Stimulated activated CD8-positive, alpha-beta memory T cell treated with anti-CD3 and anti-CD28 coated beads, Interleukin-7, amount 100 ng/mL, for 4 hours (primary cell): ENCODE measurements around the gene MAPKAP1.

Experiments used
- DNase-seq, 2 donors: peaks; one replicate each; pipeline ENCODE4 v3.0.0-alpha.2; 2020; ENCODE audit warnings: low read depth in 2 of 2

The MAPKAP1 gene

DNA sequence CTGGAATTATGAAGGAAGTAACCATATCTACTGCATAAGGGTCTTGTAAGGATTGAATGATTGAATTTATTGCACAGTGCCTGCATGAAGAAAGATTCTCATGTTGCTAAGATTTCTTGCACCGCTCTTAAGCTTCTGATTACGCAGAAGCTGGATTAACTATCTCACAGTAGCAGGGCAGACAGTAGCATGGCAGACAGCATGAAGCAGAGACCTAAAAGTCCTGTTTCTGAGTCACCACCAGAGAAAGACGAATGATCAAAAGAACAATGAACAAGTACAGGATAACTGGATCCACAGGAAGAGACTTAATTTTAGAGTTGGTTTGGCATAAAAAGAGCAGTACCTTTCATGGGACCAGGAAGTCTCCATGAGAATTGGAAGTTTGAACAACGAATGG lies 142.4 kb downstream of the MAPKAP1 start:
- no peak for DNase-seq

DNA sequence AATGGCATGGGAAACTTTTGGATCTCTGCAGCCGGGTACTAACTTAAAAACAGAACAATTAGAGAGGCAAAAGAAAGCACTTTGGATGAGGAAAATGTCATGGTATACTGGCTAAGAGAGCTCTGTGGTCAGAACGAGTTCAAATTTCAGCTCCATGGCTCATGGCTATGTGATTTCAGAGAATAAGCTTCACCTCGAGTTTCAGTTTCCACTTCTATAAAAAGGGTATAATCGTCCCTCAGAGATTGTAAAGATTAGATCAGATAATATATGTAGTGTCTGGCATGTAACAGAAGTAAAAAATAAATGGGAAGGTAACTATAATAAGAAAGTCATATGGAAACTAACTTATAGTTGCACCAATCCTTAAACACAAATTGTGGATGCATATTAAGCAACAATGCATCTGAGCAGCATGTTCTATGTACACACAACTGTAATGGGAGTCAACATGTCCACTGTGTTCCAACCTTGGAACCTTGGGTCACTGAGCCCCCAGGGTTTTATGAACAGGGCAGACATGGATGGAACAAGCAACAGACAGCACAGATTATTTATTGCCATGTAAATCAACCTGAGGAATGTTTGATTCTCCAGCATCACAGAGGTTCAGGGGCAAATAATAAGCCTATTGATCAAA lies 145.4 kb downstream of the MAPKAP1 start:
- no peak for DNase-seq

DNA sequence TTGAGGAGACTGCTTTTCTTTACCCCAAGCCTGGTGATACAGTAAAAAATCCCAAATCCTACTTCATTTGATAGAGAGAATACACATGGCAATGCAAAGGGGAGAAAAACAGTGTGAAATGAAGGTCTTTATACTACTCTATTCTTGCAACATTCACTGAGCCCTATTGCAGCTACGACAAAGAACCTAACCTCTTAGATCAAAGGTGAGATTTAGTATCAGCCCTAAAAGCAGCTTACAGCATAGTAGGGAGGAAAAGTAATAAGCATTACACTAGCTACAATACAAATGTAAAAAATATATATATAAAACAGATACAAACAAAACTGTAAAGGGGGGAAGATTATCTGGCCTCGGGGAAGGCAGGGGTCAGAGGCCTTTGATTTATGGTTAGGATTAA lies 147.1 kb downstream of the MAPKAP1 start:
- no peak for DNase-seq

DNA sequence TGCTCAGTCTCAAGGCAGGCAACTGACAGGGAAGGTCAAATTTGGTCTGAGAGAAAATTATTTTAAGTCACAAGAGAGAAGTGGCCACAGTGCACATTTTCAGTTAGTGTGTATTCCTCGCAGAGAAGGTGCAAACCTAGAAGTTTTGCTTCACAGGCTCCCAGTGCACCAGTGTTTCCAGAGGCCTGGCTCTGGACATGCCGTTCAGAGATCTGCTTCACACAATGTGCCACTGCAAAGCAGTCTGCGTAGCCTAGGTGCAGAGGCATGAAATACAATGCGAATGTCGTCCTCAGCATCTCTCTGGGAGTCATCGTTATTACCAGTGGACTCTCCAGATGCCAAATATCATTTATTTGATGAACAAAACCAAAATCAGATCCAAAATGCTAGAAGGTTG lies 147.8 kb downstream of the MAPKAP1 start:
- no peak for DNase-seq

DNA sequence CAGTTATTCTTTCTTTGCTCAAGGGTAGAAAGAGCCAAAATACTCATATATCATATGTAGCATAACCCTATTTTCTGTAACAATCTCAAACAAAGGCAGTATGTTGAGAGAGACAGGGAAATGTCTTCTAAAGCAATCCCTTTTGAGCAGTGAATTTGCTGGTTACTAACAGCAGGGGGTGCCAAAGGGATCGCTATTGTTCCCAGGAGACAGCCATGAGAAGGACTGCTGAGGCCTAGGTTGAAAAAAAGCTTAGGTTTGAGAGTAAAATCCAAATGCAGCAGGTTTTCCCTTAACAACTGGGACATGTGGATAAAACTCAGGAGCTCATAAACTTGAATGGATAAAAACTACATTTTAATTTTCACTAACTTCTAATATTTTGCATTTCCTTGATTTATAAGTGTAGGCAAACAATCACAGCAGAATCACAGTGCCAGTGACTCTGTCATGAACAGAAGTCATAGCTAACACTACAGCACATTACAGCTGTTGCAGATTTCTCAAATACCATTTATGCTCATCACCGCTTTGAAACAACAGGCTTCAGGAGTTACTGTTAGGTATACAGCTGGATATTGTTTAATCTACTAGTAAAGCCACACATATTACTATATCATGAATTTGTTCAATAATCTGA lies 148.4 kb downstream of the MAPKAP1 start:
- DNase-seq = peak; percentile 6 to 21

DNA sequence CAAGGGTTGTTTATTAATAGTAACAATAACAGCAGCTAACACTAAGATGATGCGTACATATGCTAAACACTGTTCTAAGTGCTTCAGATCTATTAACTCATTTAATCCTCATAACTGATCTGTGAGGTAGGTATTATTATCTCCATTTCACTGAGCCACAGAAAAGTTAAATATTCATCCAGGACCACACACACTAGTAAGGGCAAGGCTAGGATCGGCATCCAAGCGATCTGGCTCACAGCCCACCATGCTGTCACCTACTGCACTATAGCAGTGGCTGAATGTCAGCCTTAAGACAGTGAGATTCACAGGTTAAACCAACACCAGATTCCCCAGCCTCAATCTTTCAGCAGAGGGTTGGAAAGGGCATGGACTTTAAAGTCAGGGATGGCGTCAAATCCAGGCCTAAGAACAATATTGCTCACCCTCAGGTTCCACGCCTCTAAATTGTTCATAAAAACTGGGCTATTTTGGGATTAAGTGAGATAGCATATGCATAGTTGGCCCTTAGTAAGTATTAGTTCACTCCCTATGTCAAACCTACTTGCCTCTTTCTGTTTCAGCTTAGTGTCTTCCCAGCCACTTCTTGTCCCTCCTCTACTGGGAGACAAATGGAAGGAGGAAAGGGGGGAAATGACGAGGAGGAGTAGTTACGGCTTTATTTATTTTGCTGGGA lies 150.8 kb downstream of the MAPKAP1 start:
- no peak for DNase-seq

DNA sequence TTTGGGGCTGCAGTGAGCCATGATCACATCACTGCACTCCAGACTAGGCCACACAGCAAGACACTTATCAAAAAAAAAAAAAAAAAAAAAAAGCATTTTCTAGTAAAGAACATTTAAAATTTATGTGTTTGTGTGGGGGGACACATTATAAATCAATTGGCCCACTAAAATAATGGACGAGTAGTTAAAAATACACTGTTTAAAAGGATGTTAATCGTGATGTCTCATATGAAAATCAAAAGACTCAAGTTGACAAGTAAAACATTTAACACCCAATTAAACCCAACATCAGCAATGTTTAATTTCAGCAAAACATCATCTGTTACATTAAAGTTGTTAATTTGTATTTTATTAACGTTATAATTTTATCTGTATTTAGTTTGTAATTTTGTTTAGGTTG lies 152.3 kb downstream of the MAPKAP1 start:
- no peak for DNase-seq

DNA sequence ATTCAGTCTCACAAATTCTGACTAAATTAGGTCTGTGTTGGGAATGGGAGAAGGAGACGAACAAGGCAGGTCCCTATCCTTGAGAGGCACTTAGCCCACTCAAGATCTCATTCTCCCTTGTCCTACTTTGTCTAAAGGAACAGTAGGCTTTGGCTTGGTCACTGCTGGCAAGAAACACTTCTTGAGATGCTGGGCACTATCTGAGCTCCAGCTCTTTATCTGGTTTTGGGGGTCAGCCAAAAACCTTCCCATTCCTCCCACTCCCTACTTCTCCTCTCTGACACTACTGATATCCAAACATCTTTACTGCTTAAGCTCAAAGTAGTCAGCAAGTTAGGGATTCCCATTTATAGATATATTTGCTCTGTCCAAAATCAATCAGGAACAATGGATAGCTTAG lies 155.2 kb downstream of the MAPKAP1 start:
- DNase-seq = no peak

DNA sequence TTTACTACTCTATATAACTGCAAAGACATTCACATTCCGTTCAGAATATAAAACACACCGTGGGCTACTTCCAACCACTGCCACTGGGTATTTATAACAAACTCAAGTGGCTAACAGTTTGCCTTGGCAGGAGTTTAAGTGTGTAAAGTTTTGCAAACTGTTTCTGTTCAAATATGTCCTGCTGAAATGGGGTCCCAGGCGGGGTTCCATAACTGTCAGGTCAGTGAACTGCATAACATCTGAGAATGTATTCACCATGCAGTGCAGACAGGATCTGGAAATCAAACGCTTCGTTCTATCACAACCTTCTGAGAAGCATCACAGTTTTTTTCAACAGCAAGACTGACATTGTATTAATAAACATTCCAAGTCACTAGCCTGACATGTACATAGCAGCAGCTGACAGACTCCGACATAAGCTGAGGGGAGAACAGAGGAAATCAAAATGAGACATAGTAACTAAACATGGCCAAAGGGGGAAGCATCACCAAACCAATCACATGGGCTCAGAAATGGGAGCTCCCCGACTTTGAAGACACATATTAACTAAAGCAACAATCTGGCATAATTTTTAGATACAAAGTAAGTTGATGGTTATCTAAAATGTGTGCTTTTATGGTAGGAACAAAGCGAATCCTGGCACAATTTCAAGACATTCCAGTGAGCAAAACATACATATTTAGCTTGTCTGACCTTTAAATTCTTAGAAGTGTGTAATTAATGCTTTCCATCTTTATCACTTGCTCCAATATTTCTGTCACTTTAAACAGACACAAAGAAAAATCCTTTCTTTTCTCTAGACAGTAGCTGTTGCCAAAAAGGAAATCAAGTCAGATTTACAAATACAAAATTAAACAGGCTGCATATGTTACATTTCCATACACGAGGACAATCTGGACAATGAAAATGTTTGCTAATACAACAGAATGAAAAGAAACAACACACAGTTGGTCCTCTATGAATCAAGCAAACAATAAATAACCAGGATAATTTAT lies 156.8 kb downstream of the MAPKAP1 start:
- no peak for DNase-seq

DNA sequence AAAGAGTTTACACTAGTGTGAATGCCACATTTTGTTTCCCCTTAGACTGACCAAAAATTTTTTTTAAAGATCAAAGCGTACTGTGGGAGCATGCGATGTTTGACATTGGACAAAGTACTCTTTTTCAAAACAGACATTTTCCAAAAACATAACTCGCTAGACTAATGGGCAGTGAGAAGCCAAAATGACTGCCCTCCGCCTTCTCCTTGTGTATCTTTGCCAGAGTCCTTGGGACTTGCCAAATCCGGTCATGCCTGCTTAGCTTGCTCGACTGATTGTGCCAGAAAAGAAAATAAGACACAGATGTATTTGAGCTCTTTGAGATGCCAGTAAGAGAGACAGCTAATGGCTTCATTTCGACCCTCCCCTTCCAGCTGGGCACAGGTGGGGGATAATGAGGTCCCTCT lies 157.5 kb downstream of the MAPKAP1 start:
- DNase-seq = no peak

DNA sequence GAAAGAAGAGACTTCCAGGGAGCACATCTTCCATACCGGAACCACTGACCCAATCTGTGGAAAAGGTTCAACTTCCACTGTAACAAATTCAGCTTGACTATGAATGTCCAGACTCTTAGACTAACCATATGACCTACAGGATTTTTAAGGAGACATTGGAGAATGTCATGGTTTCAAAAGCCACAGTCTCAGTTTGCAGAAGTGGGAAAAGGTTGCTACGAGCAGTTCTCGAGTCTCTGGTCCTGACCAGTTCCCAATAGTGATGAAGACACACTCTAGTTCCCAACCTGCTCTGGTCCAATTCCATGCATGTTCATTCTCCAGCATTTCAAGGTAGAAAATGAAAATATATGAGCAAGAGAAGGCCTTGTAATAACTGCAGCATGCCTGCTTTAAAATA lies 158.0 kb downstream of the MAPKAP1 start:
- no peak for DNase-seq

DNA sequence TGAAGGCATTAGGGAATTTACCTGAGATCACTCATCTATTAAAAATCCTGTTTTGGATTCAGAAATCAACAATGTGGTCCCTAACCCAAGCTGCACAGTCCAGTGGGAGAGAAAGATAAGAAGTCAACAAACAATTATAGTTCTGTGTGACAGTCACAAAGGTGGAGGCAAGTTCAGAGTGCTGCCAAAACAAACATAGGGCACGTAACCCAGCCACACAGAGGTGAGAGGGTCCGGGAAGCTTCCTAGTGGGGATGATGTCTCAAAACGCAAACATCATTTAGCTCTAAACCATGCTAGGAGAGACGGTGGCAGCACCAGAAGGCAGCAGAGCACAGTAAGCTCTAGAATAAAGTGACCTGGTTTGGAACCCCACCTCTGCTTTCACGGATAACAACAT lies 158.9 kb downstream of the MAPKAP1 start:
- no peak for DNase-seq

DNA sequence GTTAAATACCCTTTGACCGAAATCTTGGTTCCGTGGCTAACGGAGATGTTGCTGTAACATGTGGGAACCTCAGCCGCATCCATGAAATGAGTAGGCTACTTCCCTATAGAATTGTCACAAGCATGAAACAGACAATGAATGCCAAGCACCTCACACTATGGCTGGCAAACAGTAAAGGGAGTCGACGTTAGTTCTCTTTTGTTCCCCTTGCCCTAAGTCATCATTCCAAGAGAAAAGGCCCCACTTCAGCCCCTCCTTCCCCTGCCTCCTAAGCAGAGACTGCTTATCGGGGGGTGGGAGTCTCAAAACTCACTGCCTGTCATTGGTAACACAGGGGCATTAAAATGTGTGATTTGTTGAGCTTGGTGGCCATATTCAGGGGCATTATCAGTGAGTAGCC lies 159.6 kb downstream of the MAPKAP1 start:
- DNase-seq = no peak

DNA sequence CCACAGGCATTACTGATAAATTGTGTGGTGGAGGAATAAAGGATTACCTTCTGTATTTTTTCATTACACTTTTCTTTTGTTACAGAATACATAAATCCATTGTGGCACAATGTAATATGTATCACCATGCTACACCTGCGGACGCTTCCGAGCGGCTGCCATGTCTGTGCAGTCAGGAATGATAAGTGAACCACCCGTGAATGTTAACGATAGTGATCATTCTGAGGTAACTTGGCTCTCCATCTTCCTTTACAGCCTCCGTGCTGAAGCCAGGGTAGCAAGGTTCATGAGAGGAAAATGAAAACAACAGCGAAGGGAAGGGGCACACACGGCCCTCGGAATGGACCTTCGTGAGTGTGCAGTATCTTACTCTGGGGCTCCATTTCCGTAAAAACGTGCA lies 161.2 kb downstream of the MAPKAP1 start:
- no peak for DNase-seq

DNA sequence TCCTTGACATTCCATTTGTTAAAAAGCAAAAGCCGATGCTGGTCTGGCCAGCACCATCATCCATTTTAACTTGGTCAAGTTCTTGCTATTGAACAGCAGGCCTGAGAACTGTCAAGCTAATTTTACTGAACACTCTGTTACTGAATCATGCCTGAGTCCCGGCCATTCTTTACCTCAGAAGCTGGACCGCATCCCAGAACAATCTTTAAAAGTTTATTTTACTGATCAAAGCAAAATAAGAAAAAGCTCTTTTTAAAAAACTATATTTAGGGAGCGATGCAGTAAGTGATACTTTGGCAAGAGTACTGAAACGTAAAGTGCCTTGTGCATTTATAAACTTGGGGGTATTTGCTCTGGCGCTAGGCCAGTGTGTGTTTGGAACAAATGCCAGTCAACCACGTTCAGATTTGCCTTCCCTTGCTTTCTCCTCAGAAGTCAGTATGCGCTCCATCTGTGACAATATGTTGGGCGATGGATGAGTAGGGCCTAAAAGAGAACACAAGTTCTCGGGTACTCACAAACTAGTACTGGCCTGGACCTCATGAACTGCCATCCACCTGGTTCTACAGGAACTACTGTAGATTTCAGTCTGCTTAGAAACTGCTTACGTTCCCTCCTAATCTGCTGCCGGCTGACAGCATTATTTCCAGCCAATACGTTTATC lies 161.9 kb downstream of the MAPKAP1 start:
- DNase-seq = no peak

DNA sequence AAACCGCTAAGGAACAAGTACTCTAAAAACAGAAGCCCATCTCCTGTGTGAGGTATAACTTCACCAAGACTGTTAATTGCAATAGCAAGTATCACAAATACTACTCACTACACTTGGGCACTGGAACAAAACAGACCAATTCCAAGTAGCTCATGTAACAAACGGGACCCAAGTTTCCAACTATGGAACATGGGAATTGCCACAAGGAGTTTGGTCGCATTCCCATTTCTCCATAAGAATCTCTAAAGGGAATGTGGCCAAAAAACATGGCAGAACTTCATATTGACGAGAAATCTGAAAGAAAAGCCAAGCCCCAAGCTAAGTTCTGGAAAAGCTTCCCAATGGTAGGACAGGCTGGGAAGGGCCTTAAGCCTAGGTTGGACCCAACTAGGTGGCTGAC lies 162.5 kb downstream of the MAPKAP1 start:
- DNase-seq = no peak

DNA sequence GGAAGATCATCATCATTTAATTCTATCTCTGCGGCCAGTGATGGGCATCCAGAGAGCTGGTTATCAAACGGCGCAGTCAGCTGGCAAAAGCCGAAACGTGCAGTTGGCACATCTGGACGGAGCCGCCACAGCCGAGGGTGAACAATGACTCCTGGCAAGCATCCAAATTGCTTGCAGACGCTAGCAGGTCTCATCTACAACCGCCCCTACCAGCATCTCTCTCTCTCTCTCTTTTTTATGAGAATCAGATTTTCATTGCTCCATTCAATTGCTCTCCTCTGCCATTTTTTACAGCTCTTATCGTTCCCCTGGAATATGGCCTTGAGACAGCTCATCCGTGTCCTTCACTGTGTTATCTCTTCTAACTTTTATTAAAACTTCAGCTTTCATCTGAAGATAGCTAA lies 165.2 kb downstream of the MAPKAP1 start:
- DNase-seq = no peak

DNA sequence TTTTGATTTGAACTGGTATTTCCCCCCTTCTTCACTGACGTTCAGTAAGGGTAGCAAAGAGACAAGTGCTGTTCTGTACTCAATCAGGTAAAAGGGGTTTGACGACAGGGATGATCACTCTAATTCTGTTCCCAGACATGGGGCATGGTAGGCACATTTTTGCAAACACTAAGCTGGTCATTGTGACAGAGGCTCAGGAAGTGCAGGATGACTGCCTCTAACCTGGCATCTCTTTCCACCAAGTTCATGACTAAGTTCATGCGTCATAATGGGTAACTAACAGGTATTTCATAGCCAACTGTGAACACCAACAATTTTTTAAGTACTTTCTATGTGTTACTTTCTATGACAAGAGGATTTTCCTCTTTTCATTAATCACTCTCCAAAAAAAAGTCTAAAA lies 166.5 kb downstream of the MAPKAP1 start:
- no peak for DNase-seq

DNA sequence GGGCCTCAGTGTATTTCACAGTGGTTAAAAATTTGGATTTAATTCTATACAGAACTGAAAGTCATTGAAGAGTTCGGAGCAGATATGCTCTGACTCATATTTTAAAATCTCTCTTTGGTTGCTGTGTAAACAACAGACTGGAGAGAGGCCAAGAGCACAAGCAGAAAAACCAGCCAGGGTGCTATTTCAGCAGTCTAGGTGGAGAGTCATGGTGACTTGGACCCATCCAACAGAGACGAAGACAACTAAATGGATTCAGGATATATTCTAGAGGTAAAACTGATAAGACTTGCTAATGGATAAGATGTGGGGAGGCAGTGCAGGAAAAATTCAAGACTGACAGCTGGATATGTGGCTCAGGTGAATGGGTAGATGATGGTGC lies 168.9 kb downstream of the MAPKAP1 start:
- DNase-seq = no peak

DNA sequence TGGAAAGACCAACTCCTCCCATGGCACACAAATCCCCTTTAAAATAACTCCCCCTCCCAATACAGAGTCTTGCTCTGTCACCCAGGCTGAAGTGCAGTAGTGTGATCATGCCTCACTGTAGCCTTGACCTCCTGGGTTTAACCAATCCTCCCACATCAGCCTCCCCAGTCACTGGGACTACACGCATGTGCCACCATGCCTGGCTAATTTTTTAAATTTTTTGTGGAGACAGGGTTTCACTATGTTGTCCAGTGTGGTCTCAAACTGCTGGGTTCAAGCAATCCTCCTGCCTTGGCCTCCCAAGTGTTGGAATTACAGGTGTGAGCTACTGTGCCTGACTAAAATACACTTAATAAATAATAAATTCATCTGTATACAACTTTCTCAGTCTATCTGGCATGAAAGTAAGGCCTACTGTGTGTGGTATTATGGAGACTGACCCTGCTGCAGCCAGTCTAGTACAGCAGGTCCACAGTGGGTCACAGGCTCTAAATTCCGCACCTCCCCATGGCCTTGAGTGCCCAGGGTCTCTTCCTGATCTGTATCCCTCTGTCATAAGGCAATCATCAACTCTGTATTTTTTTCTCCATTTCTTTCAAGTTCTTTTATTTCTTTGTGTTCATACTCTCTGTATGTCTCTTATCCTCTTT lies 169.4 kb downstream of the MAPKAP1 start:
- DNase-seq = no peak

DNA sequence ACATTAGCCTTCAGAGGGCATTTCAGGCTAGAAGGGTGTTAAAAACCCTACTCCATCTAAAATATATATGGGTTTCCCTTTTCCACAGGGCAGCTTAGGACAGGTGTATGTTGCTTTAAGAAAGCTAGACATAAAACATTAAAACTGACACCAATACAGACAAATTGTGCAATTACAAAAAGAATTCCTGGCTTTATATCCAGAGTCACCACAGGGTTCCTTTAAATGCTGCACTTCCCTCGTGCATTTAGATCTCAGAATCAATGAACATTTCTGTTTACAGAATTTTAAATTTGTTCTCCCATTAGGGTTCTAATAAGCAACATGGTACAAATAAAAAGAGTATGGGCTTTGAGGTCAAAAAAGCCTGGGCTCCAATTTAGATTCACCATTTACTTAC lies 170.2 kb downstream of the MAPKAP1 start:
- no peak for DNase-seq
